Kidney (tissue), 14 donors: ENCODE data around the gene SPTB. TPM values are rescaled to one million over a fixed set of nuclear protein-coding genes. Genes with fewer than 3 reads are reported as not detected.

Experiments
- DNase-seq, 5 donors: peaks; one replicate each; pipeline ENCODE4 v3.0.0-alpha.2; 2013 to 2020
- FAIRE-seq: peaks from 2 replicates; lab custom pipeline; 2012; peaks lifted over from hg19 to GRCh38; lab: Jason Lieb, UNC
- H3K27ac ChIP-seq, 2 donors: one replicate each; pipeline ENCODE4 v1.7.0; 2013; ENCODE audit warnings: low read depth in 2 of 2, low read length in 2 of 2, inconsistent platforms in 1 of 2
- H3K27me3 ChIP-seq: one replicate; pipeline ENCODE4 v1.7.1; 2013; ENCODE audit warnings: low read length, inconsistent platforms; ENCODE audit not compliant: control insufficient read depth, insufficient read depth
- H3K36me3 ChIP-seq, 3 donors: one replicate each; pipeline versions ENCODE4 v1.7.0 to v1.7.1; 2013; ENCODE audit warnings: low read length in 3 of 3, control low read depth in 1 of 3, inconsistent platforms in 1 of 3; ENCODE audit not compliant: insufficient read depth in 3 of 3, control insufficient read depth in 2 of 3
- H3K4me1 ChIP-seq, 3 donors: one replicate each; pipeline versions ENCODE4 v1.7.0 to v1.7.1; 2013; ENCODE audit warnings: low read length in 3 of 3, inconsistent platforms in 1 of 3, low read depth in 1 of 3; ENCODE audit not compliant: control insufficient read depth in 2 of 3, insufficient read depth in 2 of 3
- H3K4me3 ChIP-seq, 3 donors: one replicate each; pipeline versions ENCODE4 v1.7.0 to v1.8.1; 2013; ENCODE audit warnings: low read length in 3 of 3, control low read depth in 1 of 3, inconsistent platforms in 1 of 3
- H3K9ac ChIP-seq, 3 donors: one replicate each; pipeline versions ENCODE4 v1.7.0 to v1.7.1; 2013; ENCODE audit warnings: low read length in 3 of 3, control low read depth in 1 of 3, inconsistent platforms in 1 of 3
- H3K9me3 ChIP-seq, 3 donors: one replicate each; pipeline versions ENCODE4 v1.7.0 to v1.7.1; 2013; ENCODE audit warnings: low read length in 3 of 3, control low read depth in 1 of 3, inconsistent platforms in 1 of 3; ENCODE audit not compliant: control insufficient read depth in 2 of 3, insufficient read depth in 1 of 3
- intact Hi-C: fragments of 100-400 bp; cut with DNase I; formaldehyde crosslinking; loops from one replicate; pipeline ENCODE4 v1.11.1; 2022
- polyA plus RNA-seq: library from polyadenylated mRNA; stranded (reverse); fragments of 350-450 nt; fragmentation: Illumina TruSeq; extraction: RNeasy Lipid Tissue Mini Kit (QIAGEN cat#74804); gene quantifications from one replicate; pipeline ENCODE4 v1.2.3, GENCODE V29; 2014; ENCODE audit warnings: low read depth, low replicate concordance; ENCODE audit not compliant: insufficient read depth
- total RNA-seq: library from RNA; stranded (reverse); fragmentation: NEBNext Ultra II Directional; extraction: Animal tissue kit (Norgen Biotek cat#: 25700); gene quantifications from one replicate; pipeline ENCODE4 v1.2.1, GENCODE V29; 2021
- TF ChIP-seq, protein P1 (sequence below): IDR thresholded peaks from 3 replicates; pipeline ENCODE4 v1.5.1; 2012; ENCODE audit warnings: mild to moderate bottlenecking, moderate library complexity, borderline replicate concordance; ENCODE audit not compliant: insufficient read depth; ENCODE audit errors: extremely low read depth
- donor health status: control.
- donor health status: control.
- donor health status: control.
- donor health status: control.
- donor health status: control.
- donor health status: DM: yes; HTN: yes; CAD: no.
- donor health status: Normal renal cell carcinoma (clear cell type).

Gene SPTB
- total and polyA plus RNA-seq, 2 donors from 2014 or later, result 1.7 to 2.2 TPM

DNA sequence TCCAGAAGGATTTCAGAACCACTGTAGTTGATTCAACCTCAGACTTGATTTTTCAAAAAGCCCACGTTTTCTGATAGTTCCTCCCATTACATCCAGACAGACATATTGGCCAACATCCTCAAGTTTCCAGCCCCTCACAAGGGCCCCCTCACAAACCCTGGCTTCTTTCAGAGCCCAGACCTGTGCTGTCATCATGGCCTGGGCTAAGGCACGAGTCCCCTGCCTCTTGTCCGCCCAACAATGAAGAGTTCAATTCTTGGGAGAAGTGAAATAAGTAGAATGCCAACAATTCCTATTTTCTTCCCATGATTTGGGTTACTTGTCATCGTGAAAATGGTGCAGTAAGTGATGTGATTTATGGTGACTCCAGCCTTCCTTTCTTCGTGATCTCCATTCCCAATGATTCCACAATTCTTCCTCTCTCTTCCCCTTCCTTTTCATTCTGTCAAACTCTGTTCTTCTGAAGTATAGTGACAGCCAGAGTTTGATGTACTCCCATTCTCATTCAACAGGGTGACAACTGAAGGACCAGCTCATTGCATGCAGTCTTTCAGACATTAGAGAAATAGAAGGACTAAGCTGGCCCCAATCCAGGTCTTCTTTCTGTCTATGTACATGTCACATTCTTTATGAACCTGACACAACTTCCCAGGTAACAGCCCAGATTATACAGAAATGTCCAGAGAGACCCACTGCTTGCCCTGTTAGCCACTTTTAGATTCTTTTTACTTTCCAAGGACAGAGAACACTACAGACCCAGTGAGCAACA lies 29.2 kb downstream of the SPTB start:
- no peak for FAIRE-seq
- intact Hi-C loops, result no loop called here
- no peak for DNase-seq

DNA sequence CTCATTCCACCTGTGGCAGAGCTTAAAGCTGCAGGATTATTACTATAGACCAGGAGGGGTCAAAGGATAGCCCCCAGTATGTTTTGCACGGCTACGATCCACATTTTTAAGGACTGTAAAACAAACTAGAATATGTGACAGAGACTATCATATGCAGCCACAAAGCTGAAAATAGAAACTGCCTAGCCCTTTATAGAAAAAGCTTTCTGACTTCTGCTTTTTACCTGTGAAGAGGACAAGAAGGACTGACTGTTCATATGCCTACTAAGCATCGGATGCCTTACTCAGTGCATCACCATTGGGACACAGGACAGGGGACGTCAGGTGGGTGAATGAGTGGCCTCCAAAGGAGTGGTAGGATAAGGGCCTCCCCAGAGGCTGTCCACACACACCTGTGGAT lies 29.8 kb downstream of the SPTB start:
- TF ChIP-seq, protein P1, sequence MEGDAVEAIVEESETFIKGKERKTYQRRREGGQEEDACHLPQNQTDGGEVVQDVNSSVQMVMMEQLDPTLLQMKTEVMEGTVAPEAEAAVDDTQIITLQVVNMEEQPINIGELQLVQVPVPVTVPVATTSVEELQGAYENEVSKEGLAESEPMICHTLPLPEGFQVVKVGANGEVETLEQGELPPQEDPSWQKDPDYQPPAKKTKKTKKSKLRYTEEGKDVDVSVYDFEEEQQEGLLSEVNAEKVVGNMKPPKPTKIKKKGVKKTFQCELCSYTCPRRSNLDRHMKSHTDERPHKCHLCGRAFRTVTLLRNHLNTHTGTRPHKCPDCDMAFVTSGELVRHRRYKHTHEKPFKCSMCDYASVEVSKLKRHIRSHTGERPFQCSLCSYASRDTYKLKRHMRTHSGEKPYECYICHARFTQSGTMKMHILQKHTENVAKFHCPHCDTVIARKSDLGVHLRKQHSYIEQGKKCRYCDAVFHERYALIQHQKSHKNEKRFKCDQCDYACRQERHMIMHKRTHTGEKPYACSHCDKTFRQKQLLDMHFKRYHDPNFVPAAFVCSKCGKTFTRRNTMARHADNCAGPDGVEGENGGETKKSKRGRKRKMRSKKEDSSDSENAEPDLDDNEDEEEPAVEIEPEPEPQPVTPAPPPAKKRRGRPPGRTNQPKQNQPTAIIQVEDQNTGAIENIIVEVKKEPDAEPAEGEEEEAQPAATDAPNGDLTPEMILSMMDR, result no peak
- FAIRE-seq, result no peak
- intact Hi-C loops, result no loop called here
- H3K27me3 ChIP-seq, result no peaks in the 10 kb centered on the region
- no peak overlapping the region for H3K9ac ChIP-seq
- no peak overlapping the region for H3K4me3 ChIP-seq
- no peaks in the 10 kb centered on the region for H3K36me3 ChIP-seq
- H3K27ac ChIP-seq, result no peak overlapping the region
- H3K9me3 ChIP-seq, result no peaks in the 10 kb centered on the region
- no peak for DNase-seq
- H3K4me1 ChIP-seq, result no peaks in the 10 kb centered on the region

More for the DNA sequence above, 29.2 kb downstream of the SPTB start:
- H3K27ac ChIP-seq, result no peak overlapping the region
- no peak overlapping the region for H3K4me3 ChIP-seq
- H3K36me3 ChIP-seq, result no peaks in the 10 kb centered on the region
- H3K9me3 ChIP-seq, result no peaks in the 10 kb centered on the region
- TF ChIP-seq, protein P1, result no peak
- H3K27me3 ChIP-seq, result no peaks in the 10 kb centered on the region
- no peak overlapping the region for H3K9ac ChIP-seq
- H3K4me1 ChIP-seq, result no peaks in the 10 kb centered on the region

DNA sequence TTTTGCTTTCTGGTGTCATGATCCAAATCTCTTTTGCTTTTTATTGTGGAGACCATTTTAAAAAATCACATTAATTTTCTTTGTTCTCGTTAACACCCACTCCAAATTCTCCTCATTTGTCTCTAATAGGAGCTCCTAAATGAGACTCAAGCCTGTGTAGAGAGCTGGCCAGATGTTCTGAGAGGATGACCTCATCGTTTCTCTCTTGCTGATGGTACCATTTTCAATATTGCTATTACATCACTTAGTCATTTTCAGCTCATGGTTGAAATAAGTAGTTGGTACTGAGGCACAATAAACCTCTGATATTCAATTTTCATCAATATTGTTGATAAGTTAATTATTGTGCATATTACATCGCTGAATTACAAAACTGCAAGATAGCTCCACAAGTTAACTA lies 31.5 kb downstream of the SPTB start:
- H3K4me3 ChIP-seq, result no peak overlapping the region
- DNase-seq (no peak), FAIRE-seq (no peak)
- no peak overlapping the region for H3K27ac ChIP-seq
- no peaks in the 10 kb centered on the region for H3K36me3 ChIP-seq
- H3K27me3 ChIP-seq, result no peaks in the 10 kb centered on the region
- H3K4me1 ChIP-seq, result no peaks in the 10 kb centered on the region
- H3K9me3 ChIP-seq, result no peaks in the 10 kb centered on the region
- intact Hi-C loops, result no loop called here
- H3K9ac ChIP-seq, result no peak overlapping the region
- TF ChIP-seq, protein P1, result no peak
